Measurements from ENCODE around the gene ZNRF3.

- TF ChIP-seq CTCF (tag by site-specific recombination; IDR thresholded peaks at IDR 0.05): no peak
- no peak for TF ChIP-seq TRIM28 (IDR thresholded peaks at IDR 0.05; ENCODE audit: borderline replicate concordance, low read length)
- TF ChIP-seq ZNF501 (tag by site-specific recombination; IDR thresholded peaks at IDR 0.05): no peak
- no peak for TF ChIP-seq ZNF140 (tag by site-specific recombination; IDR thresholded peaks at IDR 0.05)
- no peak for TF ChIP-seq ZNF19 (tag by site-specific recombination; IDR thresholded peaks at IDR 0.05; ENCODE audit: low read depth)
- TF ChIP-seq, protein P1, sequence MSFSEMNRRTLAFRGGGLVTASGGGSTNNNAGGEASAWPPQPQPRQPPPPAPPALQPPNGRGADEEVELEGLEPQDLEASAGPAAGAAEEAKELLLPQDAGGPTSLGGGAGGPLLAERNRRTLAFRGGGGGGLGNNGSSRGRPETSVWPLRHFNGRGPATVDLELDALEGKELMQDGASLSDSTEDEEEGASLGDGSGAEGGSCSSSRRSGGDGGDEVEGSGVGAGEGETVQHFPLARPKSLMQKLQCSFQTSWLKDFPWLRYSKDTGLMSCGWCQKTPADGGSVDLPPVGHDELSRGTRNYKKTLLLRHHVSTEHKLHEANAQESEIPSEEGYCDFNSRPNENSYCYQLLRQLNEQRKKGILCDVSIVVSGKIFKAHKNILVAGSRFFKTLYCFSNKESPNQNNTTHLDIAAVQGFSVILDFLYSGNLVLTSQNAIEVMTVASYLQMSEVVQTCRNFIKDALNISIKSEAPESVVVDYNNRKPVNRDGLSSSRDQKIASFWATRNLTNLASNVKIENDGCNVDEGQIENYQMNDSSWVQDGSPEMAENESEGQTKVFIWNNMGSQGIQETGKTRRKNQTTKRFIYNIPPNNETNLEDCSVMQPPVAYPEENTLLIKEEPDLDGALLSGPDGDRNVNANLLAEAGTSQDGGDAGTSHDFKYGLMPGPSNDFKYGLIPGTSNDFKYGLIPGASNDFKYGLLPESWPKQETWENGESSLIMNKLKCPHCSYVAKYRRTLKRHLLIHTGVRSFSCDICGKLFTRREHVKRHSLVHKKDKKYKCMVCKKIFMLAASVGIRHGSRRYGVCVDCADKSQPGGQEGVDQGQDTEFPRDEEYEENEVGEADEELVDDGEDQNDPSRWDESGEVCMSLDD (tag by site-specific recombination; IDR thresholded peaks at IDR 0.05): no peak
- no peak for TF ChIP-seq ZNF610 (tag by site-specific recombination; IDR thresholded peaks at IDR 0.05; ENCODE audit: borderline replicate concordance)
- no peak for TF ChIP-seq ZNF521 (tag by site-specific recombination; IDR thresholded peaks at IDR 0.05)
- no peak for TF ChIP-seq ZBTB6 (tag by site-specific recombination; IDR thresholded peaks at IDR 0.05)
- no peak for TF ChIP-seq HOXC10 (CRISPR knock-in tag; IDR thresholded peaks at IDR 0.05)
- TF ChIP-seq KLF7 (tag by site-specific recombination; IDR thresholded peaks at IDR 0.05; ENCODE audit: borderline replicate concordance): no peak
- TF ChIP-seq HOXA7 (CRISPR knock-in tag; IDR thresholded peaks at IDR 0.05; ENCODE audit: borderline replicate concordance): no peak
- no peak for TF ChIP-seq ZBTB8A (tag by site-specific recombination; IDR thresholded peaks at IDR 0.05)
Measured at GRCh38 chr22:28942801-28943500, 59.6 kb downstream of the ZNRF3 start.
